ENCODE measurements around the gene SAE1. TPM values are rescaled to one million over a fixed set of nuclear protein-coding genes. Genes with fewer than 3 reads are reported as not detected.
A peak's percentile ranks its signal among the peaks of the same experiment; 100 is the strongest.

The SAE1 gene
- total and polyA plus RNA-seq, 10 of the 15 experiments (the other 5 are each of a cell fraction or from before 2014, with no cell fraction given): 62.0 to 246 (median 148) TPM

DNA sequence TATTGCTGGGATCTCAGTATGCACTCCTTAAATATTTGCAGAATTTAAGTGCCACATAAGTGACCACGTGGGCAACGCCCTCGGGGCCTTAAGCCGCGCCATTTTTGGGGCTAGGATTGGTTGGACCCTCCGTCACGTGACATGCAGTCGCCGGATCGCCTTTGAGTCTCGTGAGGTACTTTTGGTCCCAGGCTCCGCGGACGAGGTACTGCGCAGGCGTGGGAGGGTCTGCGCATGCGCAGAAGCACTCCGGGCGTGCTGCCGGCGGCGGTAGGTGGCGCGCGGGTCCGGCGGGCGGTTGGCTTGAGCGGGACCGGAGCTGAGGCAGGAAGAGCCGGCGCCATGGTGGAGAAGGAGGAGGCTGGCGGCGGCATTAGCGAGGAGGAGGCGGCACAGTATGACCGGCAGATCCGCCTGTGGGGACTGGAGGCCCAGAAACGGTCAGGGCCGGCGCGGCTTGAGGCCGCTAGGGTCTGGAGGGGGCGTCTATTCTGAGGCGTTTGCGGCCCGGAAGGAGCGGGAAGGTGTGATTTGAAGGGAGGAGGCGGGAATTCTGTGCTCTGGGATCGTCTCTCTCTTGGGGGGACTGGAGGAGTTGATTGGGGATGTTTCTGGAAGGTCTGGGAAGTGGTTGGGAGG is at the start of gene SAE1 (continued):
- TF ChIP-seq PBX3 (IDR thresholded peaks at IDR 0.05; ENCODE audit: insufficient replicate concordance, low read depth, low read length) (no peak), EGR1 (IDR thresholded peaks at IDR 0.05; ENCODE audit: borderline replicate concordance in 1 of 2, low read depth in 2 of 2, low read length in 2 of 2) (no peak), EP300 (IDR thresholded peaks at IDR 0.05; ENCODE audit: borderline replicate concordance in 1 of 2, control insufficient read depth in 1 of 2, low read depth in 2 of 2, low read length in 2 of 2) (no peak), SP1 (IDR thresholded peaks at IDR 0.05; ENCODE audit: low read depth, low read length) (no peak), CEBPB (IDR thresholded peaks at IDR 0.05; ENCODE audit: borderline replicate concordance in 1 of 2, low read depth in 2 of 2, low read length in 2 of 2) (no peak), TCF12 (IDR thresholded peaks at IDR 0.05; ENCODE audit: low read depth, low read length) (no peak), CREB1 (IDR thresholded peaks at IDR 0.05; ENCODE audit: low read depth) (no peak; the same call in 1 of the 2 replicates), IRF3 (IDR thresholded peaks at IDR 0.05) (no peak), ZBED1 (IDR thresholded peaks at IDR 0.05; ENCODE audit: borderline replicate concordance) (no peak), LARP7 (IDR thresholded peaks at IDR 0.05) (no peak), BACH1 (IDR thresholded peaks at IDR 0.05; ENCODE audit: borderline replicate concordance) (peak; percentile 54; the same call in 1 of the 2 replicates), NFYA (IDR thresholded peaks at IDR 0.05; ENCODE audit: borderline replicate concordance, low read depth, low read length) (no peak), SMAD1 (IDR thresholded peaks at IDR 0.05; ENCODE audit: low read depth, partially characterized antibody) (no peak), SKIL (IDR thresholded peaks at IDR 0.05; ENCODE audit: low read depth, poor library complexity, severe bottlenecking) (no peak), RAD51 (IDR thresholded peaks at IDR 0.05) (peak; percentile 99), YBX1 (IDR thresholded peaks at IDR 0.05) (no peak)
- TF ChIP-seq, protein P1, sequence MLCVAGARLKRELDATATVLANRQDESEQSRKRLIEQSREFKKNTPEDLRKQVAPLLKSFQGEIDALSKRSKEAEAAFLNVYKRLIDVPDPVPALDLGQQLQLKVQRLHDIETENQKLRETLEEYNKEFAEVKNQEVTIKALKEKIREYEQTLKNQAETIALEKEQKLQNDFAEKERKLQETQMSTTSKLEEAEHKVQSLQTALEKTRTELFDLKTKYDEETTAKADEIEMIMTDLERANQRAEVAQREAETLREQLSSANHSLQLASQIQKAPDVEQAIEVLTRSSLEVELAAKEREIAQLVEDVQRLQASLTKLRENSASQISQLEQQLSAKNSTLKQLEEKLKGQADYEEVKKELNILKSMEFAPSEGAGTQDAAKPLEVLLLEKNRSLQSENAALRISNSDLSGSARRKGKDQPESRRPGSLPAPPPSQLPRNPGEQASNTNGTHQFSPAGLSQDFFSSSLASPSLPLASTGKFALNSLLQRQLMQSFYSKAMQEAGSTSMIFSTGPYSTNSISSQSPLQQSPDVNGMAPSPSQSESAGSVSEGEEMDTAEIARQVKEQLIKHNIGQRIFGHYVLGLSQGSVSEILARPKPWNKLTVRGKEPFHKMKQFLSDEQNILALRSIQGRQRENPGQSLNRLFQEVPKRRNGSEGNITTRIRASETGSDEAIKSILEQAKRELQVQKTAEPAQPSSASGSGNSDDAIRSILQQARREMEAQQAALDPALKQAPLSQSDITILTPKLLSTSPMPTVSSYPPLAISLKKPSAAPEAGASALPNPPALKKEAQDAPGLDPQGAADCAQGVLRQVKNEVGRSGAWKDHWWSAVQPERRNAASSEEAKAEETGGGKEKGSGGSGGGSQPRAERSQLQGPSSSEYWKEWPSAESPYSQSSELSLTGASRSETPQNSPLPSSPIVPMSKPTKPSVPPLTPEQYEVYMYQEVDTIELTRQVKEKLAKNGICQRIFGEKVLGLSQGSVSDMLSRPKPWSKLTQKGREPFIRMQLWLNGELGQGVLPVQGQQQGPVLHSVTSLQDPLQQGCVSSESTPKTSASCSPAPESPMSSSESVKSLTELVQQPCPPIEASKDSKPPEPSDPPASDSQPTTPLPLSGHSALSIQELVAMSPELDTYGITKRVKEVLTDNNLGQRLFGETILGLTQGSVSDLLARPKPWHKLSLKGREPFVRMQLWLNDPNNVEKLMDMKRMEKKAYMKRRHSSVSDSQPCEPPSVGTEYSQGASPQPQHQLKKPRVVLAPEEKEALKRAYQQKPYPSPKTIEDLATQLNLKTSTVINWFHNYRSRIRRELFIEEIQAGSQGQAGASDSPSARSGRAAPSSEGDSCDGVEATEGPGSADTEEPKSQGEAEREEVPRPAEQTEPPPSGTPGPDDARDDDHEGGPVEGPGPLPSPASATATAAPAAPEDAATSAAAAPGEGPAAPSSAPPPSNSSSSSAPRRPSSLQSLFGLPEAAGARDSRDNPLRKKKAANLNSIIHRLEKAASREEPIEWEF (IDR thresholded peaks at IDR 0.05; ENCODE audit: insufficient replicate concordance, low read depth, low read length): no peak

All from GM12878 (cell line).